ENCODE measurements around the gene BRD3OS. TPM values are rescaled to one million over a fixed set of nuclear protein-coding genes. Genes with fewer than 3 reads are reported as not detected.

Gene BRD3OS
- total and polyA plus RNA-seq, 2 of the 13 experiments (the other 11 are each of a cell fraction or from before 2014, with no cell fraction given): 4.9 to 5.7 TPM

DNA sequence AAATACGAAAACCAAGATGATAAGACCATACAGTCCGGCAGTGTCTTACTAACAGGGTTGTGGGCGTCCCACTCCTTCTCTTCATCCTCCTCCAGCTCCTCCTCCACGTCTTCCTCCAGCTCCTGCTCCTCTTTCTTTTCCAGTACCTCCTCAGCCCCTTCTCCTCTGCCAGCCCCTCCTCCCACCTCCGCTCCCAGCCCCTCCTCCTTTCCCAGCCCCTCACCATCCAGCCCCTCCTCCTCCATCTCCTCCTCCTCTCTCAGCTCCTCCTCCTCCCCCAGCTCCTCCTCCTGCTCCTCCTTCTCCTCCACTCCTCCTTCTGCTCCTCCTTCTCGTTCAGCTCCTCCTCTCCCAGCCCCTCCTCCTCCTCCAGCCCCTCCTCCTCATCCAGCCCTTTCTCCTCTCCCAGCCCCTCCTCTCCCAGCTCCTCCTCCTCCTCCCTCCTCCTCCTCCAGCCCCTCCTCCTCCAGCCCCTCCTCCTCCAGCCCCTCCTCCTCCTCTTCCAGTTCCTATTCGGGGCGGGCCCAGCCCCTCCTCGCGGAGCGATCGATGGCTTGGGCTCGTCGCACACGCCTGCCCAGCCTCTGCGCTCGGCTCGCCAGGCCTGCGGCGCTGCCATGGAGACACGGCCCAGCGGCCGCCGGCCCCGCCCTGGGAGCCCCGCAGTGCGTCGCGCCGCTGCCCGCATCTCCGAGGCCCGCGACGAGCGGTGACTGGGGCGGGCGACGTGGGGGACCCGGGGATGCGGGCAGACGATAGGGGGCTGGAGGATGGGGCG, at the start of gene BRD3OS (continued):
- TF ChIP-seq ZNF160 (CRISPR knock-in tag; IDR thresholded peaks at IDR 0.05): no peak
- no peak for TF ChIP-seq SMARCE1 (IDR thresholded peaks at IDR 0.05; ENCODE audit: borderline replicate concordance)
- no peak for TF ChIP-seq SOX5 (CRISPR knock-in tag; IDR thresholded peaks at IDR 0.05; ENCODE audit: borderline replicate concordance)
- TF ChIP-seq, protein P1, sequence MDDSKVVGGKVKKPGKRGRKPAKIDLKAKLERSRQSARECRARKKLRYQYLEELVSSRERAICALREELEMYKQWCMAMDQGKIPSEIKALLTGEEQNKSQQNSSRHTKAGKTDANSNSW (CRISPR knock-in tag; IDR thresholded peaks at IDR 0.05; ENCODE audit: borderline replicate concordance): no peak
- TF ChIP-seq SIX4 (CRISPR knock-in tag; IDR thresholded peaks at IDR 0.05): no peak
- TF ChIP-seq ZNF616 (CRISPR knock-in tag; IDR thresholded peaks at IDR 0.05; ENCODE audit: low read depth): no peak
- TF ChIP-seq HHEX (CRISPR knock-in tag; IDR thresholded peaks at IDR 0.05): no peak
- TF ChIP-seq, protein P2, sequence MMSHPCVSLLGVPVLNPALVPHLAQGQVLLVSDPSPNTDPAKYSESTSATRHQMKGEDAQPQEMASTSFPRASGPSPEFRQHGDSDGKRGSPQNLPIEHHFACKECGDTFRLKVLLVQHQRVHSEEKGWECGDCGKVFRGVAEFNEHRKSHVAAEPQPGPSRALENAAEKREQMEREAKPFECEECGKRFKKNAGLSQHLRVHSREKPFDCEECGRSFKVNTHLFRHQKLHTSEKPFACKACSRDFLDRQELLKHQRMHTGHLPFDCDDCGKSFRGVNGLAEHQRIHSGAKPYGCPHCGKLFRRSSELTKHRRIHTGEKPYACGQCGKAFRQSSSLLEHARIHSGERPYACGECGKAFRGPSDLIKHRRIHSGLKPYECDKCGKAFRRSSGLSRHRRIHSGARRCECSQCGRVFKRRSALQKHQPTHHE (CRISPR knock-in tag; IDR thresholded peaks at IDR 0.05; ENCODE audit: borderline replicate concordance): no peak
- TF ChIP-seq, protein P3, sequence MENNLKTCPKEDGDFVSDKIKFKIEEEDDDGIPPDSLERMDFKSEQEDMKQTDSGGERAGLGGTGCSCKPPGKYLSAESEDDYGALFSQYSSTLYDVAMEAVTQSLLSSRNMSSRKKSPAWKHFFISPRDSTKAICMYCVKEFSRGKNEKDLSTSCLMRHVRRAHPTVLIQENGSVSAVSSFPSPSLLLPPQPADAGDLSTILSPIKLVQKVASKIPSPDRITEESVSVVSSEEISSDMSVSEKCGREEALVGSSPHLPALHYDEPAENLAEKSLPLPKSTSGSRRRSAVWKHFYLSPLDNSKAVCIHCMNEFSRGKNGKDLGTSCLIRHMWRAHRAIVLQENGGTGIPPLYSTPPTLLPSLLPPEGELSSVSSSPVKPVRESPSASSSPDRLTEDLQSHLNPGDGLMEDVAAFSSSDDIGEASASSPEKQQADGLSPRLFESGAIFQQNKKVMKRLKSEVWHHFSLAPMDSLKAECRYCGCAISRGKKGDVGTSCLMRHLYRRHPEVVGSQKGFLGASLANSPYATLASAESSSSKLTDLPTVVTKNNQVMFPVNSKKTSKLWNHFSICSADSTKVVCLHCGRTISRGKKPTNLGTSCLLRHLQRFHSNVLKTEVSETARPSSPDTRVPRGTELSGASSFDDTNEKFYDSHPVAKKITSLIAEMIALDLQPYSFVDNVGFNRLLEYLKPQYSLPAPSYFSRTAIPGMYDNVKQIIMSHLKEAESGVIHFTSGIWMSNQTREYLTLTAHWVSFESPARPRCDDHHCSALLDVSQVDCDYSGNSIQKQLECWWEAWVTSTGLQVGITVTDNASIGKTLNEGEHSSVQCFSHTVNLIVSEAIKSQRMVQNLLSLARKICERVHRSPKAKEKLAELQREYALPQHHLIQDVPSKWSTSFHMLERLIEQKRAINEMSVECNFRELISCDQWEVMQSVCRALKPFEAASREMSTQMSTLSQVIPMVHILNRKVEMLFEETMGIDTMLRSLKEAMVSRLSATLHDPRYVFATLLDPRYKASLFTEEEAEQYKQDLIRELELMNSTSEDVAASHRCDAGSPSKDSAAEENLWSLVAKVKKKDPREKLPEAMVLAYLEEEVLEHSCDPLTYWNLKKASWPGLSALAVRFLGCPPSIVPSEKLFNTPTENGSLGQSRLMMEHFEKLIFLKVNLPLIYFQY (CRISPR knock-in tag; IDR thresholded peaks at IDR 0.05; ENCODE audit: borderline replicate concordance): no peak
- TF ChIP-seq MBD4 (IDR thresholded peaks at IDR 0.05; ENCODE audit: borderline replicate concordance, low read length): no peak
- TF ChIP-seq BHLHE40 (IDR thresholded peaks at IDR 0.05; ENCODE audit: low read length): no peak
- TF ChIP-seq KDM5A (IDR thresholded peaks at IDR 0.05; ENCODE audit: borderline replicate concordance, low read length): no peak
- peak; percentile 95; the same call in 2 of the 3 replicates for TF ChIP-seq MXI1 (IDR thresholded peaks at IDR 0.05; ENCODE audit: borderline replicate concordance, low read depth, low read length)
- TF ChIP-seq, protein P4, sequence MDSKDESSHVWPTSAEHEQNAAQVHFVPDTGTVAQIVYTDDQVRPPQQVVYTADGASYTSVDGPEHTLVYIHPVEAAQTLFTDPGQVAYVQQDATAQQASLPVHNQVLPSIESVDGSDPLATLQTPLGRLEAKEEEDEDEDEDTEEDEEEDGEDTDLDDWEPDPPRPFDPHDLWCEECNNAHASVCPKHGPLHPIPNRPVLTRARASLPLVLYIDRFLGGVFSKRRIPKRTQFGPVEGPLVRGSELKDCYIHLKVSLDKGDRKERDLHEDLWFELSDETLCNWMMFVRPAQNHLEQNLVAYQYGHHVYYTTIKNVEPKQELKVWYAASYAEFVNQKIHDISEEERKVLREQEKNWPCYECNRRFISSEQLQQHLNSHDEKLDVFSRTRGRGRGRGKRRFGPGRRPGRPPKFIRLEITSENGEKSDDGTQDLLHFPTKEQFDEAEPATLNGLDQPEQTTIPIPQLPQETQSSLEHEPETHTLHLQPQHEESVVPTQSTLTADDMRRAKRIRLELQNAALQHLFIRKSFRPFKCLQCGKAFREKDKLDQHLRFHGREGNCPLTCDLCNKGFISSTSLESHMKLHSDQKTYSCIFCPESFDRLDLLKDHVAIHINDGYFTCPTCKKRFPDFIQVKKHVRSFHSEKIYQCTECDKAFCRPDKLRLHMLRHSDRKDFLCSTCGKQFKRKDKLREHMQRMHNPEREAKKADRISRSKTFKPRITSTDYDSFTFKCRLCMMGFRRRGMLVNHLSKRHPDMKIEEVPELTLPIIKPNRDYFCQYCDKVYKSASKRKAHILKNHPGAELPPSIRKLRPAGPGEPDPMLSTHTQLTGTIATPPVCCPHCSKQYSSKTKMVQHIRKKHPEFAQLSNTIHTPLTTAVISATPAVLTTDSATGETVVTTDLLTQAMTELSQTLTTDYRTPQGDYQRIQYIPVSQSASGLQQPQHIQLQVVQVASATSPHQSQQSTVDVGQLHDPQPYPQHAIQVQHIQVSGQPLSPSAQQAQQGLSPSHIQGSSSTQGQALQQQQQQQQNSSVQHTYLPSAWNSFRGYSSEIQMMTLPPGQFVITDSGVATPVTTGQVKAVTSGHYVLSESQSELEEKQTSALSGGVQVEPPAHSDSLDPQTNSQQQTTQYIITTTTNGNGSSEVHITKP (CRISPR knock-in tag; IDR thresholded peaks at IDR 0.05; ENCODE audit: low read depth): no peak
- no peak for TF ChIP-seq ZNF7 (CRISPR knock-in tag; IDR thresholded peaks at IDR 0.05)
- no peak for TF ChIP-seq ATAD3A (CRISPR knock-in tag; IDR thresholded peaks at IDR 0.05)
- TF ChIP-seq, protein P5, sequence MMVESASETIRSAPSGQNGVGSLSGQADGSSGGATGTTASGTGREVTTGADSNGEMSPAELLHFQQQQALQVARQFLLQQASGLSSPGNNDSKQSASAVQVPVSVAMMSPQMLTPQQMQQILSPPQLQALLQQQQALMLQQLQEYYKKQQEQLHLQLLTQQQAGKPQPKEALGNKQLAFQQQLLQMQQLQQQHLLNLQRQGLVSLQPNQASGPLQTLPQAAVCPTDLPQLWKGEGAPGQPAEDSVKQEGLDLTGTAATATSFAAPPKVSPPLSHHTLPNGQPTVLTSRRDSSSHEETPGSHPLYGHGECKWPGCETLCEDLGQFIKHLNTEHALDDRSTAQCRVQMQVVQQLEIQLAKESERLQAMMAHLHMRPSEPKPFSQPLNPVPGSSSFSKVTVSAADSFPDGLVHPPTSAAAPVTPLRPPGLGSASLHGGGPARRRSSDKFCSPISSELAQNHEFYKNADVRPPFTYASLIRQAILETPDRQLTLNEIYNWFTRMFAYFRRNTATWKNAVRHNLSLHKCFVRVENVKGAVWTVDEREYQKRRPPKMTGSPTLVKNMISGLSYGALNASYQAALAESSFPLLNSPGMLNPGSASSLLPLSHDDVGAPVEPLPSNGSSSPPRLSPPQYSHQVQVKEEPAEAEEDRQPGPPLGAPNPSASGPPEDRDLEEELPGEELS (CRISPR knock-in tag; IDR thresholded peaks at IDR 0.05): no peak
- no peak for TF ChIP-seq ZNF274 (CRISPR knock-in tag; IDR thresholded peaks at IDR 0.05)
- TF ChIP-seq MTA1 (CRISPR knock-in tag; IDR thresholded peaks at IDR 0.05; ENCODE audit: borderline replicate concordance): peak; percentile 48; the same call in 1 of the 2 replicates
